ENCODE measurements around the gene NRARP. TPM values are rescaled to one million over a fixed set of nuclear protein-coding genes. Genes with fewer than 3 reads are reported as not detected.
A peak's percentile ranks its signal among the peaks of the same experiment; 100 is the strongest.

The NRARP gene
- total RNA-seq, 3 donors from 2014 or later, result 2.1 to 6.9 (median 3.5) TPM

DNA sequence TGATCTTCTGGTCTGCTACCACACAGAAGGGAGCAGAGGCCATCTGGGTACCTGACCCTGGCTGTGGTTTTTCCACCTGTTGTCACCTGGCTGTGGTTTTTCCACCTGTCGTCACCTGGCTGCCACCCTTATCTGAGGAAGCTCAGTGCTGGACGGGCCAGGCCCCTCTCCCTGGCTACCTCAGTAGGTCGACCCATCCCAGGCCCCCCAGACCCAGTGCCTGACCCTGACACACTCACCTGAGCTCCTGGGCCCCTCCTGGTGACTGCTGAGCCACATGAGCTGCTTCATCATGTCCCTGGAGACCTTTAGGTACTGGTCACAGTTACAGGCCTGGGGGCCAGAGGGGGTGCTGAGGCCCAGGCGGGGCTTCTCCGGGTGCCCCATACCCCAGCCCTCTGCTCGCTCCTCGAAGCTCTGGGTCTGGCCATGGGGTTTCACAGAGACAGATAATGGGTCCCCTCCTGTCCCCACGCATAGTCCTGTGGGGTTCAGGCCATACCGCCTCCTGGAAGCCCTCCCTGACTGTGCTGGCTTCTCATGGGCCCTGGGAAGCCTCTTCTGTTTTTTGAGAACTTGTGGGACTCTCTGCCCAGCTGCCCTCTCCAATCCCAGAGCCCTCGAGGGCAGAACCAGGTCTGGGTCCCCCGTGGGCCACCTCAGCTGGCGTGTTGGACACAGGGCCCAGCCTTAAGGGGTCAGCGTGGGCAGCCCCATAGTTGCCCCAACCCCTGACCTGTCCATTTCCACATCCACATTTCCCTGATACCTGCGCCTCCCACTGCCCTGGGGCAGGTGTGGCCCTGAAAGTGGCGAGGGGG, 7.5 kb upstream of the NRARP start:
- Histone ChIP-seq H3K4me3 (no peak overlapping the region), H3K9me3 (no peaks in the 10 kb centered on the region), H3K4me1 (peaks cover 9 to 36% of the 10 kb centered on the region in 2 donors), H3K36me3 (no peaks in the 10 kb centered on the region), H3K27me3 (no peaks in the 10 kb centered on the region), H3K27ac (no peak overlapping the region)
- intact Hi-C loops (cut with DNase I; ENCODE audit: low total_unique reads), result no loop called here
- DNase-seq (ENCODE audit: low spot score in 2 of 2), result peak in 1 of 2 donors; percentile 39
- TF ChIP-seq, protein P1, sequence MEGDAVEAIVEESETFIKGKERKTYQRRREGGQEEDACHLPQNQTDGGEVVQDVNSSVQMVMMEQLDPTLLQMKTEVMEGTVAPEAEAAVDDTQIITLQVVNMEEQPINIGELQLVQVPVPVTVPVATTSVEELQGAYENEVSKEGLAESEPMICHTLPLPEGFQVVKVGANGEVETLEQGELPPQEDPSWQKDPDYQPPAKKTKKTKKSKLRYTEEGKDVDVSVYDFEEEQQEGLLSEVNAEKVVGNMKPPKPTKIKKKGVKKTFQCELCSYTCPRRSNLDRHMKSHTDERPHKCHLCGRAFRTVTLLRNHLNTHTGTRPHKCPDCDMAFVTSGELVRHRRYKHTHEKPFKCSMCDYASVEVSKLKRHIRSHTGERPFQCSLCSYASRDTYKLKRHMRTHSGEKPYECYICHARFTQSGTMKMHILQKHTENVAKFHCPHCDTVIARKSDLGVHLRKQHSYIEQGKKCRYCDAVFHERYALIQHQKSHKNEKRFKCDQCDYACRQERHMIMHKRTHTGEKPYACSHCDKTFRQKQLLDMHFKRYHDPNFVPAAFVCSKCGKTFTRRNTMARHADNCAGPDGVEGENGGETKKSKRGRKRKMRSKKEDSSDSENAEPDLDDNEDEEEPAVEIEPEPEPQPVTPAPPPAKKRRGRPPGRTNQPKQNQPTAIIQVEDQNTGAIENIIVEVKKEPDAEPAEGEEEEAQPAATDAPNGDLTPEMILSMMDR (IDR thresholded peaks at IDR 0.05), result no peak
- TF ChIP-seq POLR2AphosphoS5 (IDR thresholded peaks at IDR 0.05) (no peak), POLR2A (IDR thresholded peaks at IDR 0.05) (no peak)

DNA sequence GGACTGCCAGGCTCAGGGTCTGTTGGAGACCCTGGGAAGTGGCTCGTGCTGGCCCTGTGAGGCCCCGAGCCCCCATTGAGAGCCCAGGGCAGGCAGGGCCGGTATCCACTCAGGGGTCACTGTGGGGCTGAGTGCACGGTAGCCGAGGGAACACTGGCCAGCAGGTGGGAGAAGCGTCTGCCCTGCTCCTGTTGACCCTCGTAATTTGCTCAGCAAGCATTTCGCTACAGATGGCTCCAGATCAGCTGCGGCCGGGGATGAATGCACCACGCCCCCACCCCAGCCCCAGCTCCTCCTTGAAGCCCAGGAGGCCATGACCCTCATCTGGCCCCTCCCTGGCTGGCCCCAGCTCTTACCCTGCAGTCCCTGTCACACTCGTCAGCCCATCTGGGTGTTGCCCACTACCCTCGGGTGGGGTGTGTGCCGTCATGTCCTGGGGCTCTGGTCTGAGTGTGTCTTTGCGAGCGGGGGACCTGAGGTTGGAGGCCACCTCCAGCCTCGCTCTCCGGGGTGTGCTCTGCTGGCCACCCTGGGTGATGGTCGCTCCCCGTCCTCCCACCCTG, 6.1 kb upstream of the NRARP start:
- Histone ChIP-seq H3K4me3 (no peak overlapping the region), H3K27ac (no peak overlapping the region), H3K36me3 (no peaks in the 10 kb centered on the region), H3K27me3 (no peaks in the 10 kb centered on the region), H3K9me3 (no peaks in the 10 kb centered on the region), H3K4me1 (peaks cover 9 to 35% of the 10 kb centered on the region in 2 donors)
- peak in 1 of 2 donors; percentile 46 for DNase-seq (ENCODE audit: low spot score in 2 of 2)
- no peak for TF ChIP-seq POLR2A (IDR thresholded peaks at IDR 0.05)
- TF ChIP-seq, protein P1 (IDR thresholded peaks at IDR 0.05), result no peak
- TF ChIP-seq POLR2AphosphoS5 (IDR thresholded peaks at IDR 0.05), result no peak
- intact Hi-C loops (cut with DNase I; ENCODE audit: low total_unique reads), result no loop called here

DNA sequence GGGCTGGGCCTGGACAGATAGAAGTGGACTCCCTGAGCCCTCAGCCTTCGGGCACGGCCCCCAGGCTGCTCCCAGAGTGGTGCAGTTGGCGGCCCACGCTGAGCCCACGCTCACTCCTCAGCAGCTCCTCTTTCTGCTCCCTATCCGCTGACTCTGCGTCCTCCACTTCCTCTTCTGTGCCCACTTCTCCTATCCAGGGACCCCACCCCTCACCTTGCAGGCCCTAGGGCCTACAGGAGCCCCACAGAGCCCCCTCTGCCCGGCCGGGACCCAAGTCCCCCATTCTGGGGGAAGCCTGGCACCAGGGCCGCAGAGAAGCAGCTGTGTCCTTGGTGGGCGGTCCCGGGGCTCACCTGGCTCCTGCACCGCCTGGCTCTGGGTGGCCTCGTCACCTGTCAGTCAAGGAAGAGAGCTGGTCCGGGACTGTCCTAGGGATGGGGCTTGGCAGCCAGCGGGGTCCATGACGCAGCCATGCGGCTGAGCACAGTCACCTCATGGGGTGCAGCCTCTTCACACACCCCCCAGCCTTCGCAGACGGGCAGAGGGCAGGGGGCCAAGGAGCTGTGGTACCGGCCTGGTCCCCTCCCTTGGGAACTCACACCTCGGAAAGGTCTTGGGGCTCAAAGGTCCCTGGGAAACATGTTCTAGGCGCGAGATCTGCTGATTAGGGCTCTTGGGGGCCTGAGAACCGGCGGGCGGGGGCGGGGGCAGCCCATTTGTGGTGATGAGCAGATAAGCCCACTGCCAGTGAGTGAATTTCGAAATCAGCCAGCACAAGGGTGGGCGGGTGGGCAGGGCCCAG, 5.4 kb upstream of the NRARP start:
- H3K36me3 ChIP-seq, result no peaks in the 10 kb centered on the region
- intact Hi-C loops (cut with DNase I; ENCODE audit: low total_unique reads), result no loop called here
- H3K9me3 ChIP-seq, result no peaks in the 10 kb centered on the region
- peak in 1 of 2 donors; percentile 67 for DNase-seq (ENCODE audit: low spot score in 2 of 2)
- peak overlapping the region in 2 of 3 donors; percentile 5 to 56 for H3K4me3 ChIP-seq
- peaks cover 0 to 2% of the 10 kb centered on the region in 2 donors for H3K27me3 ChIP-seq
- TF ChIP-seq, protein P1 (IDR thresholded peaks at IDR 0.05), result no peak
- TF ChIP-seq POLR2A (IDR thresholded peaks at IDR 0.05) (no peak), POLR2AphosphoS5 (IDR thresholded peaks at IDR 0.05) (no peak)
- peaks cover 14 to 35% of the 10 kb centered on the region in 2 donors for H3K4me1 ChIP-seq
- H3K27ac ChIP-seq, result peak overlapping the region in 1 of 2 donors; percentile 93

DNA sequence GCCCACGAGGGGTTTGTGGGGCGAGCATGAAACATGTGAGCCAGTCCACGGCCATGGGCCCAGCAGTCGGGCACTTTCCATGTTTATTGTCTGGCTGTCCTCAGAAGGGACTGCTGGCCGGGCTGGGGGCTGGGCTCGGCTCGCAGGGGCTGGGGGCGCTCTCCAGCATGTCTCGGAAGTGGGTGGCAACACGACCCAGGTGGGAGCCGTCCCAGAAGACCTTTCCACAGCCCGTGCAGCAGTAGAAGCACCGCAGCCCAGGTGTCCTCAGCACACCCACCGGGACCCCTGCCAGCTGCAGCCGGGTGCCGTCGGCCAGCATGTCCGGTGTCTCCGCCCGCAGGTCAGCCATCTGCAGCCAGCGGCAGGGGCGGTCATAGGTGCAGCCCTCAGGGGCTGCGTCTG, 4.8 kb upstream of the NRARP start:
- Histone ChIP-seq H3K27ac (peak overlapping the region in 1 of 2 donors; percentile 93), H3K36me3 (no peaks in the 10 kb centered on the region), H3K27me3 (peaks cover 0 to 2% of the 10 kb centered on the region in 2 donors), H3K4me3 (peak overlapping the region; percentile 2 to 56 (median 5)), H3K4me1 (peaks cover 14 to 35% of the 10 kb centered on the region in 2 donors), H3K9me3 (no peaks in the 10 kb centered on the region)
- peak in 1 of 2 donors; percentile 55 for DNase-seq (ENCODE audit: low spot score in 2 of 2)
- intact Hi-C loops (cut with DNase I; ENCODE audit: low total_unique reads), result no loop called here
- TF ChIP-seq, protein P1 (IDR thresholded peaks at IDR 0.05), result no peak
- TF ChIP-seq POLR2AphosphoS5 (IDR thresholded peaks at IDR 0.05) (no peak), POLR2A (IDR thresholded peaks at IDR 0.05) (no peak)
